ENCODE measurements around the gene PLCXD3.

- TF ChIP-seq CTCF (IDR thresholded peaks at IDR 0.05) (no peak), POLR2A (IDR thresholded peaks at IDR 0.05) (no peak)
Measured at GRCh38 chr5:41284938-41285337, 225.5 kb downstream of the PLCXD3 start.
